ENCODE data around the gene RTN4RL1.

Gene RTN4RL1

GRCh38 chr17:2023692-2024571, 1.2 kb downstream of the RTN4RL1 start (continued):
- no peak for TF ChIP-seq TSHZ1 (tag by site-specific recombination; IDR thresholded peaks at IDR 0.05; ENCODE audit: borderline replicate concordance)
- TF ChIP-seq SALL2 (tag by site-specific recombination; IDR thresholded peaks at IDR 0.05; ENCODE audit: borderline replicate concordance): no peak
- TF ChIP-seq, protein P1, sequence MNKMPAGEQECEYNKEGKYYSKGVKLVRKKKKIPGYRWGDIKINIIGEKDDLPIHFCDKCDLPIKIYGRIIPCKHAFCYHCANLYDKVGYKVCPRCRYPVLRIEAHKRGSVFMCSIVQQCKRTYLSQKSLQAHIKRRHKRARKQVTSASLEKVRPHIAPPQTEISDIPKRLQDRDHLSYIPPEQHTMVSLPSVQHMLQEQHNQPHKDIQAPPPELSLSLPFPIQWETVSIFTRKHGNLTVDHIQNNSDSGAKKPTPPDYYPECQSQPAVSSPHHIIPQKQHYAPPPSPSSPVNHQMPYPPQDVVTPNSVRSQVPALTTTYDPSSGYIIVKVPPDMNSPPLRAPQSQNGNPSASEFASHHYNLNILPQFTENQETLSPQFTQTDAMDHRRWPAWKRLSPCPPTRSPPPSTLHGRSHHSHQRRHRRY (tag by site-specific recombination; IDR thresholded peaks at IDR 0.05): no peak
- TF ChIP-seq, protein P2, sequence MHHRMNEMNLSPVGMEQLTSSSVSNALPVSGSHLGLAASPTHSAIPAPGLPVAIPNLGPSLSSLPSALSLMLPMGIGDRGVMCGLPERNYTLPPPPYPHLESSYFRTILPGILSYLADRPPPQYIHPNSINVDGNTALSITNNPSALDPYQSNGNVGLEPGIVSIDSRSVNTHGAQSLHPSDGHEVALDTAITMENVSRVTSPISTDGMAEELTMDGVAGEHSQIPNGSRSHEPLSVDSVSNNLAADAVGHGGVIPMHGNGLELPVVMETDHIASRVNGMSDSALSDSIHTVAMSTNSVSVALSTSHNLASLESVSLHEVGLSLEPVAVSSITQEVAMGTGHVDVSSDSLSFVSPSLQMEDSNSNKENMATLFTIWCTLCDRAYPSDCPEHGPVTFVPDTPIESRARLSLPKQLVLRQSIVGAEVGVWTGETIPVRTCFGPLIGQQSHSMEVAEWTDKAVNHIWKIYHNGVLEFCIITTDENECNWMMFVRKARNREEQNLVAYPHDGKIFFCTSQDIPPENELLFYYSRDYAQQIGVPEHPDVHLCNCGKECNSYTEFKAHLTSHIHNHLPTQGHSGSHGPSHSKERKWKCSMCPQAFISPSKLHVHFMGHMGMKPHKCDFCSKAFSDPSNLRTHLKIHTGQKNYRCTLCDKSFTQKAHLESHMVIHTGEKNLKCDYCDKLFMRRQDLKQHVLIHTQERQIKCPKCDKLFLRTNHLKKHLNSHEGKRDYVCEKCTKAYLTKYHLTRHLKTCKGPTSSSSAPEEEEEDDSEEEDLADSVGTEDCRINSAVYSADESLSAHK (tag by site-specific recombination; IDR thresholded peaks at IDR 0.05): no peak
- no peak for TF ChIP-seq EGR2 (tag by site-specific recombination; IDR thresholded peaks at IDR 0.05; ENCODE audit: low read depth)
- TF ChIP-seq ZNF837 (tag by site-specific recombination; IDR thresholded peaks at IDR 0.05): no peak
- TF ChIP-seq ZNF202 (tag by site-specific recombination; IDR thresholded peaks at IDR 0.05; ENCODE audit: borderline replicate concordance): no peak
- no peak for TF ChIP-seq ZNF155 (tag by site-specific recombination; IDR thresholded peaks at IDR 0.05)
- TF ChIP-seq ZNF132 (tag by site-specific recombination; IDR thresholded peaks at IDR 0.05; ENCODE audit: borderline replicate concordance): no peak
- no peak for TF ChIP-seq ZFP37 (tag by site-specific recombination; IDR thresholded peaks at IDR 0.05)
- TF ChIP-seq ZNF184 (tag by site-specific recombination; IDR thresholded peaks at IDR 0.05): no peak
- peak; percentile 35; the same call in 1 of the 2 replicates for TF ChIP-seq OSR2 (tag by site-specific recombination; IDR thresholded peaks at IDR 0.05)
- TF ChIP-seq ZNF704 (tag by site-specific recombination; IDR thresholded peaks at IDR 0.05): no peak
- TF ChIP-seq ZBTB7A (tag by site-specific recombination; IDR thresholded peaks at IDR 0.05; ENCODE audit: low read depth): no peak
- no peak for TF ChIP-seq ZNF549 (tag by site-specific recombination; IDR thresholded peaks at IDR 0.05)
- TF ChIP-seq ZBTB6 (tag by site-specific recombination; IDR thresholded peaks at IDR 0.05): no peak
- no peak for TF ChIP-seq ZNF544 (tag by site-specific recombination; IDR thresholded peaks at IDR 0.05)
- no peak for TF ChIP-seq ZFP41 (tag by site-specific recombination; IDR thresholded peaks at IDR 0.05; ENCODE audit: borderline replicate concordance)
- TF ChIP-seq WT1 (tag by site-specific recombination; IDR thresholded peaks at IDR 0.05): no peak
- TF ChIP-seq, protein P3, sequence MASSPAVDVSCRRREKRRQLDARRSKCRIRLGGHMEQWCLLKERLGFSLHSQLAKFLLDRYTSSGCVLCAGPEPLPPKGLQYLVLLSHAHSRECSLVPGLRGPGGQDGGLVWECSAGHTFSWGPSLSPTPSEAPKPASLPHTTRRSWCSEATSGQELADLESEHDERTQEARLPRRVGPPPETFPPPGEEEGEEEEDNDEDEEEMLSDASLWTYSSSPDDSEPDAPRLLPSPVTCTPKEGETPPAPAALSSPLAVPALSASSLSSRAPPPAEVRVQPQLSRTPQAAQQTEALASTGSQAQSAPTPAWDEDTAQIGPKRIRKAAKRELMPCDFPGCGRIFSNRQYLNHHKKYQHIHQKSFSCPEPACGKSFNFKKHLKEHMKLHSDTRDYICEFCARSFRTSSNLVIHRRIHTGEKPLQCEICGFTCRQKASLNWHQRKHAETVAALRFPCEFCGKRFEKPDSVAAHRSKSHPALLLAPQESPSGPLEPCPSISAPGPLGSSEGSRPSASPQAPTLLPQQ (tag by site-specific recombination; IDR thresholded peaks at IDR 0.05): no peak; the same call in 1 of the 2 replicates
- TF ChIP-seq, protein P4, sequence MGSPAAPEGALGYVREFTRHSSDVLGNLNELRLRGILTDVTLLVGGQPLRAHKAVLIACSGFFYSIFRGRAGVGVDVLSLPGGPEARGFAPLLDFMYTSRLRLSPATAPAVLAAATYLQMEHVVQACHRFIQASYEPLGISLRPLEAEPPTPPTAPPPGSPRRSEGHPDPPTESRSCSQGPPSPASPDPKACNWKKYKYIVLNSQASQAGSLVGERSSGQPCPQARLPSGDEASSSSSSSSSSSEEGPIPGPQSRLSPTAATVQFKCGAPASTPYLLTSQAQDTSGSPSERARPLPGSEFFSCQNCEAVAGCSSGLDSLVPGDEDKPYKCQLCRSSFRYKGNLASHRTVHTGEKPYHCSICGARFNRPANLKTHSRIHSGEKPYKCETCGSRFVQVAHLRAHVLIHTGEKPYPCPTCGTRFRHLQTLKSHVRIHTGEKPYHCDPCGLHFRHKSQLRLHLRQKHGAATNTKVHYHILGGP (tag by site-specific recombination; IDR thresholded peaks at IDR 0.05): no peak
- no peak for TF ChIP-seq ZNF423 (tag by site-specific recombination; IDR thresholded peaks at IDR 0.05)
- TF ChIP-seq ZNF169 (tag by site-specific recombination; IDR thresholded peaks at IDR 0.05): no peak
- no peak for TF ChIP-seq REPIN1 (tag by site-specific recombination; IDR thresholded peaks at IDR 0.05; ENCODE audit: low read depth)
- no peak for TF ChIP-seq ZNF529 (tag by site-specific recombination; IDR thresholded peaks at IDR 0.05; ENCODE audit: insufficient replicate concordance)
- no peak for TF ChIP-seq ZNF10 (tag by site-specific recombination; IDR thresholded peaks at IDR 0.05)
- no peak for TF ChIP-seq ZNF146 (tag by site-specific recombination; IDR thresholded peaks at IDR 0.05)

Data from HEK293 (cell line).